22Rv1 (cell line): ENCODE results near the gene HLA-E.
"Not testable (repeated sequence)": the region's sequence is repeated elsewhere in the genome, so short reads cannot be mapped to it uniquely, and the experiment has no call there.

Source experiments
- CTCF ChIP-seq: fragments of 450-650 bp; IDR thresholded peaks from 2 replicates; pipeline ENCODE4 v1.5.1; 2017; ENCODE audit warnings: mild to moderate bottlenecking
- ZFX ChIP-seq: fragments of 450-650 bp; IDR thresholded peaks from 2 replicates; pipeline ENCODE4 v1.6.1; 2017; ENCODE audit warnings: antibody characterized with exemption, borderline replicate concordance

- not testable (repeated sequence) for TF ChIP-seq CTCF, ZFX
These were observed 9.4 kb downstream of the HLA-E start for GRCh38 chr6:30498705-30499104.
